Stimulated activated effector memory CD8-positive, alpha-beta T cell treated with anti-CD3 and anti-CD28 coated beads, Interleukin-12 subunit alpha, Interleukin-12 subunit beta, amount 100 ng/mL, for 72 hours (primary cell): Measurements from ENCODE around the gene EVX2.

ENCODE experiments used
- ATAC-seq: fragments of 150-1000 bp; cut with Tn5 transposase; 2 replicates; pipeline ENCODE4 v1.10.0; 2021
- DNase-seq, 2 donors: peaks; one replicate each; pipeline ENCODE4 v3.0.0; 2021 to 2022; ENCODE audit warnings: low spot score in 2 of 2
- H3K27ac Mint-ChIP-seq: one replicate; pipeline ENCODE4 v1.8.0; 2022; ENCODE audit warnings: mild to moderate bottlenecking, mixed read lengths
- H3K36me3 Mint-ChIP-seq: one replicate; pipeline ENCODE4 v1.8.0; 2022; ENCODE audit warnings: mild to moderate bottlenecking, mixed read lengths
- H3K4me1 Mint-ChIP-seq: one replicate; pipeline ENCODE4 v1.8.0; 2022; ENCODE audit warnings: mixed read lengths
- H3K4me3 Mint-ChIP-seq: one replicate; pipeline ENCODE4 v1.8.0; 2022; ENCODE audit warnings: mild to moderate bottlenecking, mixed read lengths
- H3K9me3 Mint-ChIP-seq: one replicate; pipeline ENCODE4 v1.8.0; 2022; ENCODE audit warnings: mixed read lengths

The EVX2 gene

DNA sequence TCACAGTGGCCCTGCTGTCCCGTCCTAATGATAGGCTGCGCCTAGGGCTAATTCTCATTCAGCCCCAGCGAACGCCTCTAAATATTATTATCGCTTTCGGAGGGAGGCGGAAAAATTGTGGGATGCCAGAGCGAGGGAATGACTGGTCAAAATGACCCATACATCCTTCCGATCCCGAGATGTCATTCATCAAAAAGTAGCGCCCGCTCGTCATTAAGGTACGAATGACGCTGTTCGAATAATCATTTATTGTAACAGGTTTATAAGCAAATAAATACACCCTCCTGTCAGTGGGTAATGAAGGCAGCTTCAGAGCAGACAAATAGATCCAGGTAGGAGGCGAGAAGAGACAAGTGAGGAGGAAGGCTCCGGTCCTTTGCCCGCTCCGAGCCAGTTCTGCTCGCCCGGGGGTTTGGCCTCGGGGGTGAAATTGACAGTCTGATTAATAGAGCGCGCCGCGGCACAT, at the start of gene EVX2:
EVX2 (minus strand) TSS at position 167 of the 466 bp plus-strand sequence. CDS start 186 bp downstream, outside the sequence.
- no peak for ATAC-seq
- H3K9me3 Mint-ChIP-seq, result no peaks in the 10 kb centered on the region
- peaks cover 14% of the 10 kb centered on the region for H3K4me1 Mint-ChIP-seq
- DNase-seq, result no peak
- peaks cover 57% of the 10 kb centered on the region for H3K36me3 Mint-ChIP-seq
- peak within 1 kb of the TSS; percentile 63 for H3K27ac Mint-ChIP-seq
- no peak within 1 kb of the TSS for H3K4me3 Mint-ChIP-seq

DNA sequence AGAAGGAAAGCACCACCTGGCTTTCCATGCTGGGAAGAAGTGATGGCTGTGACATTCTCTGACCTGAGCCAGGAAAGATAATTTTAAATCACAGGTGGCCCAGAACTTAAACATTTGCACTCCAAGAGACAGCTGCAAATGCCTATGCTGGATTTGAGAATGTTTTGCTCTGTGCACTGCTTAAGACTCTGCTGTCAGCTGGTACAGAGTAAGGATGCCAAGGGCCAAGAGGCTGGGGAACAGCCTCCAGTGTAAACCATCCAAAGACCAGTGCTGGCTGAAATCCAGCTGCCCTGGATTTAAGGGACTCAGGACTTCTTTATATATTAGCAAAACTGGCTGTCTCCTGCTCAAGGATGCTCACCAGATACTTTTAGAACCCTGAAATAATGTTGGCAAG, 49.6 kb upstream of the EVX2 start:
- Mint-ChIP-seq H3K36me3 (peaks cover 21% of the 10 kb centered on the region), H3K9me3 (no peaks in the 10 kb centered on the region), H3K4me1 (peaks cover 40% of the 10 kb centered on the region), H3K4me3 (no peak overlapping the region), H3K27ac (no peak overlapping the region)
- ATAC-seq, result no peak
- DNase-seq, result no peak

- Mint-ChIP-seq H3K36me3 (peaks cover 26% of the 10 kb centered on the region), H3K4me3 (peak overlapping the region; percentile 68), H3K4me1 (peaks cover 42% of the 10 kb centered on the region), H3K27ac (no peak overlapping the region), H3K9me3 (no peaks in the 10 kb centered on the region)
- no peak for ATAC-seq
- DNase-seq, result no peak
Observed at GRCh38 chr2:176132205-176133171, 48.7 kb upstream of the EVX2 start.

GRCh38 chr2:176131848-176132158, 48.0 kb upstream of the EVX2 start:
- Mint-ChIP-seq H3K9me3 (no peaks in the 10 kb centered on the region), H3K4me3 (peak overlapping the region; percentile 68), H3K4me1 (peaks cover 42% of the 10 kb centered on the region), H3K27ac (no peak overlapping the region), H3K36me3 (peaks cover 26% of the 10 kb centered on the region)
- DNase-seq, result no peak
- no peak for ATAC-seq

GRCh38 chr2:176130957-176131847, 47.4 kb upstream of the EVX2 start:
- H3K9me3 Mint-ChIP-seq, result no peaks in the 10 kb centered on the region
- no peak overlapping the region for H3K27ac Mint-ChIP-seq
- ATAC-seq (no peak), DNase-seq (no peak)
- peaks cover 26% of the 10 kb centered on the region for H3K36me3 Mint-ChIP-seq
- peaks cover 41% of the 10 kb centered on the region for H3K4me1 Mint-ChIP-seq
- H3K4me3 Mint-ChIP-seq, result peak overlapping the region; percentile 44

GRCh38 chr2:176130147-176130956, 46.6 kb upstream of the EVX2 start:
- H3K4me1 Mint-ChIP-seq, result peaks cover 32% of the 10 kb centered on the region
- DNase-seq (no peak), ATAC-seq (peak; percentile 58)

GRCh38 chr2:176129813-176130146, 46.0 kb upstream of the EVX2 start:
- Mint-ChIP-seq H3K36me3 (peaks cover 16% of the 10 kb centered on the region), H3K4me3 (peak overlapping the region; percentile 44), H3K4me1 (peaks cover 30% of the 10 kb centered on the region), H3K27ac (no peak overlapping the region), H3K9me3 (no peaks in the 10 kb centered on the region)
- ATAC-seq (no peak), DNase-seq (no peak)

More at GRCh38 chr2:176130147-176130956, 46.6 kb upstream of the EVX2 start:
- peaks cover 18% of the 10 kb centered on the region for H3K36me3 Mint-ChIP-seq
- H3K4me3 Mint-ChIP-seq, result peak overlapping the region; percentile 44
- no peaks in the 10 kb centered on the region for H3K9me3 Mint-ChIP-seq
- no peak overlapping the region for H3K27ac Mint-ChIP-seq

DNA sequence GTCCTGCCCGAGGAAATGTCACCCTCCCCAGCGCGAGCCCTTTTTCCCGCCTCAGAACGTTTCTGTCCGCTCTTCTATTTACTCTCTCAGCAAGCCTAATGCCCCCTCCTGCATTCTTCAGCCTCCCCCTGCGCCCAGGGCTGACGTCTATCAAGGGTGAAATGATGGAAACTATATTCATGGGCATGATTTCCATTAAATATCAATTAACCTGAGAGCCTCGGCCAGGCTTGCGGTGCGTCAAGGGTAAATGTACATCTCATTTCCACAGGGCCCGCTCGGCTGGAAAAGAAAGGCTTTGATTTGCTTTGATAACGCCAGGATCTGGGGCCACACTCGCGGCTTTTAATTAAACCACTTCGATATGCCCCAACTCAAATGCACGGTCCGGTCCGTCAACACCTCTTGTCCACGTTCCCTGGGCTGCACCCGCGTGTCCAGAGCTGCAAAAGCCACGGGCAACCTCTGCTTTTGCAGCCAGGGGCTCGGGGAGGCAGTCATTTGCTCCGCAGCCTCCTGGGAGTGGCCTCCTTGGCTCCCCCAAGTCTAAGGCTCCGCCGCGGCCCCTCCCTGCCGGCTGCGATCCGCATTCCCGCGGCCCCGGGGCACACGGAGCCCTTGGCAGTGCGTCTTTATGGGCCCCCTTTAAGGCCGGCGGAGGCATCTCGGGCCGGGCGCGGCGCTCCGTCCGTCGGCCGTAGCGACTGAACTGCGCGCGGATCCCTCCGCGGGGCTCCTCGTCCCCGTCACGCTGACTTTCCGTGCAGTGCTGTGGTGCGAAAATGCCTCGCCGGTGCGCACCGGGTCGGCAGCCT, 45.4 kb upstream of the EVX2 start, which contains the start of gene HOXD8:
HOXD8 (plus strand) TSS at position 724 of the 815 bp plus-strand sequence. CDS start 662 bp downstream, outside the sequence.
- peak within 1 kb of the TSS; percentile 44 for H3K4me3 Mint-ChIP-seq
- peak; percentile 39 for ATAC-seq
- DNase-seq, result no peak
- peaks cover 16% of the 10 kb centered on the region for H3K36me3 Mint-ChIP-seq
- H3K4me1 Mint-ChIP-seq, result peaks cover 30% of the 10 kb centered on the region
- no peak within 1 kb of the TSS for H3K27ac Mint-ChIP-seq
- no peaks in the 10 kb centered on the region for H3K9me3 Mint-ChIP-seq

DNA sequence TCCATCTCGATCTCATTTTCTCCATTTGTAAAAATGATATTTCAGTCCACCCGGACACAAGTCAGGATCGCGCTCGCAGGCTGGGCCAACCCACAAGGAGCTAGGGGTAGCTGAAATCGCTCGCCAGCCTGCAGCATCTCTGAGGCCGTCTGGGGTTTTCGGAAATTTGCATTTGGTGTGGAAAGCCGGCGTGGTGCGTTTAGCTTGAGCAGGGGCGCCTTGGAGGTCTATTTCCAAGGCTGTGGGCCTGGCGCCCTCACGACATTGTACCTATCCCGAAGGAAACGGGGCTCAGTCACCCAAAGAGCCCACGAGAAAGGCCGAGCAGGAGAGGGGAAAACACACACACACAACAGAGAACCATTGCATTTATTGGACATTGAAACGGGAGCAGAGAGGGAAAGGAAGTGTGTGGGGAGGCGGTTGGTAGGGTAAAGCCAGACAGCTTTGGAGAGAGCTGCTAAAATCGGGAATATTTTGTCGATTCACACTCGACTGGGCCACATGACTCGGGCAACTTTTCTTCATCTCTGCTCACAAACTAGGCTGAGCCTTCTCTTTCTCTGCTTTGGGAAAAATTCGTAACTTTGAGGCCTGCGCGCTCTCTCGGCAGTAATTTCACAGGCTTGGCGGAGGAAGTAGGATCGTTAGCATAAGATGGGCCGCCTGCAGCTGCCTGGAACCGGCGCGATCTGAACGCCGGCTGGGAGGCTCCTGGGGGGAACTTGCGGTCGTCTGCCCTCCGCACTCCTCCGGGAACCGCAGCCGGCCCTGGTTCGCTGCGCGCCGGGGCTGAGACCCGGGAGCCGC, 44.6 kb upstream of the EVX2 start:
- no peaks in the 10 kb centered on the region for H3K9me3 Mint-ChIP-seq
- H3K4me1 Mint-ChIP-seq, result peaks cover 37% of the 10 kb centered on the region
- ATAC-seq (no peak), DNase-seq (no peak)
- H3K4me3 Mint-ChIP-seq, result peak overlapping the region; percentile 44
- peaks cover 20% of the 10 kb centered on the region for H3K36me3 Mint-ChIP-seq
- H3K27ac Mint-ChIP-seq, result no peak overlapping the region

DNA sequence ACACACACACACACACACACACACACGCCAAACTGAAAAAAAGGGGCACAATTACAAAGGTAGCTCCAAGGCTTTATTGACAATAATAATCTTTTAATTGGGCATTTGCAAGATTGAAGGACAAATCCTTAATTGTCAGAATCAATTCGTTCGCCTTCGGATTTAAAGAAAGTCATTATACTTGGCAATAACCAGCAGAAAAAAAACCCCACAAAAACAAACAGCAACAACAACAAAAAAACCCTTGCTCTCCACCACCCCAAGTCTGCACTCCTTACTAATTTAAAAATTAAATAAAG, 44.0 kb upstream of the EVX2 start:
- Mint-ChIP-seq H3K36me3 (peaks cover 25% of the 10 kb centered on the region), H3K4me1 (peaks cover 34% of the 10 kb centered on the region), H3K4me3 (no peak overlapping the region), H3K27ac (no peak overlapping the region), H3K9me3 (no peaks in the 10 kb centered on the region)
- no peak for ATAC-seq
- DNase-seq, result no peak

DNA sequence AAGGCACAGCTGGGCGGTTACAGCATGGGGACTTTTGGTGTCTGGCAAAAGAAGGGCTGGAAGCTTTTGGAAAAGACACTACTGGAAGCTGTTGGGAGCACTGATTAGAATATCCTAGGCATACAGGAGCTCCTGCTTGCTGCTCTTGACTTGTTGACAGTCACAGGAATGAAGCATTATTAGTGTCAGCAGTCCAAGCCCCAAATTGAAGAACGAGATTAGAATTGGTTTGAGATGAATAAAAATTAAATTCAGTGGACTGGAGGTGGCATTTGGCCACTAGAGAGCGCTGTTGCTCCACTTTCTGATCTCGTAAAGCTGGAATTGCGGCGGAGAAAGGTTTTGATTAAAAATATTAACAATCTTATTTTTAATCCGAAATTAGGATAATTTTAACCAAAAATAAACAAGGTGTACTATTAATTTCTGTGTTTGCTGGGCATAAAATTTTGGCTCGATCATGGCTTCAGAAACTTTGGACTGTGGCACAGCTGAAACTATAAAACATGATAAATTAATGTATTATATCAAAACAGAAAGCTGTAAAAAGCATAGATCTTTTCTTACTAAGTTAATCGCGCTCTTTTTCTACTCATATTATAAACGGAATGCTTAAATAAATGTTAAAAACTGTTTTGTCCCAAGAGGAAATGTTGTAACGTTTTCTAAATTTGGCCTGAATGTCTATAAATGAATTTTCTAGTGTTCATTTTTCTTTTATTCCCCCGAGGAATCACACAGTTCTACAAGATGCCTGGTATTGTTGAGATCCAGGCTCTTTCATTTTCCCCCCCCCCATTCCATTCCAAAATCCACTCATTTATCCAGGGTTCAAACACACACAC, 43.4 kb upstream of the EVX2 start:
- Mint-ChIP-seq H3K4me1 (peaks cover 28% of the 10 kb centered on the region), H3K27ac (no peak overlapping the region), H3K9me3 (no peaks in the 10 kb centered on the region), H3K36me3 (peaks cover 25% of the 10 kb centered on the region), H3K4me3 (no peak overlapping the region)
- ATAC-seq, result no peak
- DNase-seq, result peak; percentile 51 to 73

GRCh38 chr2:176125772-176126054, 42.0 kb upstream of the EVX2 start:
- Mint-ChIP-seq H3K9me3 (no peaks in the 10 kb centered on the region), H3K4me3 (no peak overlapping the region), H3K4me1 (peaks cover 21% of the 10 kb centered on the region), H3K27ac (no peak overlapping the region), H3K36me3 (peaks cover 17% of the 10 kb centered on the region)
- ATAC-seq, result no peak
- no peak for DNase-seq
